NCI-H446 treated with DMSO at 0.1 percent for 48 hours (cell line): Measurements from ENCODE around the gene ACYP1.
A peak's percentile ranks its signal among the peaks of the same experiment; 100 is the strongest.
"Not testable (repeated sequence)": the region's sequence is repeated elsewhere in the genome, so short reads cannot be mapped to it uniquely, and the experiment has no call there.

Source experiments
- DNase-seq: peaks from one replicate; lab custom pipeline; 2025; lab: John Stamatoyannopoulos, UW

Gene ACYP1

DNA sequence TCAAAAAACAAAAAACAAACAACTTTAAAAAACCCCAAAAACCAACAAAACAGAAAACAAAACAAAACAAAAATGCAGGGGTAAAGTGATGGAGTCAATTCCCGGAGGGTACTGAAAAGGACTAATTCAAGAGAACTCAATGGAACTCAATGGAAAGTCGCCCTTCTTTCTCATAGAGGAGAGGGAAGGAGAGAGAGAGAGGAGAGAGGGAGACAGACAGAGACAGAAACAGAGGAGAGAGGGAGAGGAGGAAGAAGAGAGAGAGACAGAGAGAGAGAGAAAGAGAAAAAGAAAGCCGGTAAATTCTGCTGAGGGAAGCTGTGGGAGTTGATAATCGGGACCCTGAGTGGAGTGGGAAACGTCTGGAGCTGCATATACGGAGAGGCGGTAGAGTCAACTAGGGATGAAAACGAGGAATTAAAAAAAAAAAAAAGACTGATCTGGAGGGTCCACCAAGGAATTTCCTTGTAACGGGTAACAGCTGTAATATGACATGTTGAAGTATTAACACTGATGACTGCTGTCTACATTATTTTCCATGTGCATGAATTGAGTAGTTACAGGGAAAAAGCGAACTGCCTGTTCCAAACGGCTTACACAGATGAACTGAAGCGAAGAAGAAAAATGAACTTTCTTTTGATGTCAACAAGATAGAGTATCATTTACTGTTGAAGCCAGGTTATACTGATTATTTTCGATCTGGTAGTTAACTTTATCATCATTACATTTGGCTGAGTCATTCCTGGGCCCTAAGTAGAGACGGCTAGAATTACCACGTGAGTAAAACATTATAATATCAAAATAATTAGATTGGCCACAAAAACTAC lies 4.7 kb upstream of the ACYP1 start:
- no peak for DNase-seq

GRCh38 chr14:75067765-75068164 lies 3.9 kb upstream of the ACYP1 start:
- not testable (repeated sequence) for DNase-seq

- no peak for DNase-seq
Measured at GRCh38 chr14:75067212-75067611, 3.4 kb upstream of the ACYP1 start.

DNA sequence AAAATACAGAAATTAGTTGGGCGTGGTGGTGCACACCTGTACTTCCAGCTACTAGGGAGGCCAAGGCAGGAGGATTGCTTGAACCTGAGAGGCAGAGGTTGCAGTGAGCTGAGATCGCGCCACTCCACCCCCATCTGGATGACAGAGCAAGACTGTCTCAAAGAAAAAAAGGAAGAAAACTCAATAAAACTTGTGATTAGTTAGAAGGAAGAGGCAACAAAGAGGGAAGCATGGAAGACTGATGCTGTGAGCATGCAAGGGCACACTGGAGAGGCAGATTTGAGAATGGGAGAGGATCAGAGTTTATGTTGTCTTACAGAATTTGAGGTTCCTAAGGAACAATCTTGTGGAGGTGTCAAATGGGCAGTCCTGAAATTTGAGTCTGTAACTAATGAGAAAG lies 2.9 kb upstream of the ACYP1 start:
- no peak for DNase-seq

- DNase-seq, result no peak
Measured at GRCh38 chr14:75064205-75064567, 362 bp upstream of the ACYP1 start.

DNA sequence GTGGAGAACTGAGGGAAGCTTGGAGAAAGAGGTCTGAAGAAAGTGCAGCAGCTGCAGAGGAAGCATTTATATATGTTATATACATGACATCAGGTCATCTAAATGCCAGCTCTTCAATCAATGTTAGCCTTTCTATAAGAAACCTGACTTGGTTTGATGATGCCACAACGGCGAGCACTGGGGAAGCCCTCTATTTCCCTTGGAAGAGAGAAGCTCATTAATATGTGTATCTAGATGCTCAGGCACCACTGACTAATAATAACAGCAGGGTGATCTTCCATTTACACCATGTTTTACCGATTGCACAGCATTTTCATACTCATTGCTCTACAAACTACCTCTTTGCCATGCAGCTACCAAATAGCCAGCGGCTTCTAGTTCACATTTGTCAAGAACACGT lies 811 bp downstream of the ACYP1 start:
- no peak for DNase-seq

- no peak for DNase-seq
Measured at GRCh38 chr14:75060420-75060819, 3.4 kb downstream of the ACYP1 start.

DNA sequence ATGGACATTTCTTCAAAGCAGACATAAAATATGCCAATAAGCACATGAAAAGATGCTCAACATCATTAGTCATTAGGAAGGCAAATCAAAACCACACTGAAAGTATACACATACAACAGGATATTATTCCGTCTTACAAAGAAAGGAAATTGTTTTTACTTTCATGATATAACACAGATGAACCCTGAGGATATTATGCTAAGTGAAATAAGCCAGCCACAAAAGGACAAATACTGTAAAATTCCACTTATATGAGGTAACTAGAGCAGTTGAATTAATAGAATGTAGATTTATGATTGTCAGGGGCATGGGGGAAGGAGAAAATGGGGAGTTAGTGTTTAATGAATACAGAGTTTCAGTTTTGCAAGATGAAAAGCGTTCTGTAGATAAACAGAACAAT lies 4.2 kb downstream of the ACYP1 start:
- no peak for DNase-seq

DNA sequence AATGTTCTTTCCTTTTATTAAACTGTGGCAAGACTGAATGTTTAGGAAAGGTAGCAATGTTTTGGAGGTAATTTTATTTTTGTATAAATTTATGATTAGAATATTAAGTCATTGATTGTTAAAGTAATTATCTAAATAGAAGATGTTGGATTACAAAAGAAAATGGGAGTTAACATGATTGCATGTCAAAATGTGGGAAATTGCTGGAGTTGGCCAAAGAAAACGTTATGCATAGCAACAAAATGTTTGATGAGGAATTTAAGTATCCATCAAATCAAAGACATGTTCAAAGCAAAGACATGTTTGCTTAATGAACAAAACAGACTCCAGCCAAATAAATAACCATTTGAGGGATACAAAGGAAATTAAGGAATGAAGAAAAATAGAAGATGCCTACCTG lies 9.4 kb downstream of the ACYP1 start:
- no peak for DNase-seq

- DNase-seq, result no peak
Measured at GRCh38 chr14:75053396-75054291, 10.2 kb downstream of the ACYP1 start.

- DNase-seq, result no peak
Measured at GRCh38 chr14:75051556-75051899, 12.3 kb downstream of the ACYP1 start.

DNA sequence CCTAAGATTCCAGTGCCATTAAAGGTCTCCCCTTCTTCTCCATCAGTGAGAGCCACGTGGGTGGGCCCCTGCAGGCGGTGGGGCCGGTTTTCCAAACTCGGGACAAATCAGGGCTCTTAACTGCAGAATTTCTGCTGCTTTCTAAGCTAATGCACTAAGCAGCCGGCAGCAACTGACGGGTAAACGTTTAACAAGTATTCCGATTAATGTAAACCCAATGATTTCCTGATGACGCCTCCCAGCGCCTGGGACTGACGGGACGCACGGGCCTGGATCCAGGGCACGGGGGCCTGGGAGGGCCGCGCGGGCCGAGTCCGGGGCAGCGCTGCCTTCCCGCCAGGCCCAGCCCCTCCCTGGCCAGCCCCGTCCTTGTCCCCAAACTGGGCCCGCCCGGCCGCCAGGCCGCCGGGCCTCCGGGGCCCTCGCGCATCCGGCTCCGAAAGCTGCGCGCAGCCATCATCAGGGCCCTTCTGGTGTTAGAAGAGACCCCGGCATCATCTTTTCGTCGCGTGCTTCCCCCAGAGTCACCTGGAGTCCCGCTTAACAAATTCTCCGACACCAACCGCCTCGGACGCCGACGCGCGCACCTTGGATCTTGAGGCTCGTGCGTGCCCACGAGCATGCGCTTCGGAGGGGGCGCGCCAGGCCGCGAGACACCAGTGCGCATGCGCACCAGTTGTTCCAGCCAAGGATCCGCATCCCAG lies 12.8 kb downstream of the ACYP1 start, which contains the start of gene MLH3:
Gene MLH3 (minus strand): TSS at position 616 of the 704 bp plus-strand sequence. CDS start 1,812 bp downstream, outside the sequence.
- peak; percentile 72 for DNase-seq

GRCh38 chr14:75049731-75050201 lies 14.1 kb downstream of the ACYP1 start:
- DNase-seq, result no peak

- DNase-seq, result no peak
Measured at GRCh38 chr14:75049136-75049535, 14.7 kb downstream of the ACYP1 start.

- no peak for DNase-seq
Measured at GRCh38 chr14:75048101-75048500, 15.7 kb downstream of the ACYP1 start.

DNA sequence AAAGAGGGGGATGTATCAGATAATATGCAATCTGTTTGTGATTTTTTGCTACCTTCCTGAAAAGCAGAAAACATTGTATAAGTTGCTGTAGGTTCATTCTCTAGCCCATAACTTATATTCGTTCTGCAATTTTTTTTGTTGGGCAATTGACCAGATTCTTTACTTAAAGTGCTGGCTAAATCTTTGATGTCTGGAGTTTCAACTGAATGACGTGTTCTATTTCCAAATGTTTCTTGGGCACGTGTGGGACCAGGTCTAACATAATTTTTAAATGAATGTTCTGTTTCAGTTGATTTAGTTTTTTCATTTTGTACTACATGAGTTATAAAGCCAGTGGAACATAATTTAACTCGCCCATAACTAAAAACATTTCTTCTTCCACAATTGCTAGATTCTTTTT lies 16.3 kb downstream of the ACYP1 start:
- no peak for DNase-seq

GRCh38 chr14:75046899-75047298 lies 16.9 kb downstream of the ACYP1 start:
- DNase-seq, result no peak

- DNase-seq, result no peak
Measured at GRCh38 chr14:75046275-75046674, 17.5 kb downstream of the ACYP1 start.

- DNase-seq, result no peak
Measured at GRCh38 chr14:75044752-75045151, 19.1 kb downstream of the ACYP1 start.

DNA sequence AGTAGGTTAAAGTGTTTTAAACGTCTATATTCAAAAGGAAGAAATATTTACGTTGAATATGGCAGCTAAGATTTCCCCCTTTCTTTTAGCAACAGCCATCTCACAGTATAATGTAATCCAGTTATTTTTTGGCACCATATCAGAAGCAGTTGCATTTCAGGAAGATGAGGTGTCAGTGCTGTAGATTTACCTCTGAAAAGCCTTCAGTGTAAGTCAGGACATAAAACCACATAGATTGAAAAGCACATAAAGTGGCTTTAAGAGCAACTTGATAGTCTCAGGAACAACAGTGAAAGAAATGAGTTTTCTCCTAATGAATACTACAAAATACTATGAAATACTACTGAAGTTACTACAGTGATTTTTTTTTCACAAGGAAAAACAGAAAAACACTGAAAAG lies 19.5 kb downstream of the ACYP1 start:
- peak; percentile 22 for DNase-seq

DNA sequence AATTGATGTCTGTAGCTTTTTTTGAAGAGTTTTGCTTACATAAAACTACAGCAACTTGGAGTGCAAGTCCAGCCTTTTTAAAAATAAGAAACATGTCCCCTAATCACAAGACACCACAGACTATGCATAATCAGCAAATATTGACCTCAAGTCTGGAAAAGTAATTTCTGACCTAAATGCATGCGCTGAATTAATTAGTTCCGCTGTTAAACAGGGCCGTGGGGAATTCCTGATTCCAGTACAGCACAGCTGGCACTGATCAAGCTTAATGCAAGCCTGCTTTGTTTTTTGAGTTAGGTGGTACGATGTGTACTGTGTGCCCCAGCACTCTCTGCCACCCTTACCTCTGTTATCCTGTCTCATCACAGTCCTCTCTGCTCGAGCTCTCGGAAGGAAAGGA lies 21.8 kb downstream of the ACYP1 start:
- no peak for DNase-seq

GRCh38 chr14:75041613-75042012 lies 22.2 kb downstream of the ACYP1 start:
- DNase-seq, result no peak
